Mucosa of stomach (tissue), 1 donor: ENCODE measurements around the gene SLC37A1.

Source experiments
- H3K27me3 ChIP-seq: one replicate; pipeline ENCODE4 v1.7.0; 2013; ENCODE audit warnings: mild to moderate bottlenecking, low read length; ENCODE audit not compliant: control insufficient read depth, insufficient read depth
- H3K36me3 ChIP-seq: one replicate; pipeline ENCODE4 v1.7.0; 2013; ENCODE audit warnings: low read length; ENCODE audit not compliant: control insufficient read depth, insufficient read depth
- H3K4me1 ChIP-seq: one replicate; pipeline ENCODE4 v1.7.0; 2013; ENCODE audit warnings: mild to moderate bottlenecking, low read length; ENCODE audit not compliant: control insufficient read depth, insufficient read depth
- H3K4me3 ChIP-seq: one replicate; pipeline ENCODE4 v1.7.0; 2013; ENCODE audit warnings: low read length
- H3K9ac ChIP-seq: one replicate; pipeline ENCODE4 v1.7.0; 2013; ENCODE audit warnings: mild to moderate bottlenecking, low read length, moderate library complexity
- H3K9me3 ChIP-seq: one replicate; pipeline ENCODE4 v1.7.0; 2013; ENCODE audit warnings: mild to moderate bottlenecking, low read length, moderate library complexity; ENCODE audit not compliant: control insufficient read depth
- donor health status: Pancreatic carcinoma.

Gene SLC37A1

DNA sequence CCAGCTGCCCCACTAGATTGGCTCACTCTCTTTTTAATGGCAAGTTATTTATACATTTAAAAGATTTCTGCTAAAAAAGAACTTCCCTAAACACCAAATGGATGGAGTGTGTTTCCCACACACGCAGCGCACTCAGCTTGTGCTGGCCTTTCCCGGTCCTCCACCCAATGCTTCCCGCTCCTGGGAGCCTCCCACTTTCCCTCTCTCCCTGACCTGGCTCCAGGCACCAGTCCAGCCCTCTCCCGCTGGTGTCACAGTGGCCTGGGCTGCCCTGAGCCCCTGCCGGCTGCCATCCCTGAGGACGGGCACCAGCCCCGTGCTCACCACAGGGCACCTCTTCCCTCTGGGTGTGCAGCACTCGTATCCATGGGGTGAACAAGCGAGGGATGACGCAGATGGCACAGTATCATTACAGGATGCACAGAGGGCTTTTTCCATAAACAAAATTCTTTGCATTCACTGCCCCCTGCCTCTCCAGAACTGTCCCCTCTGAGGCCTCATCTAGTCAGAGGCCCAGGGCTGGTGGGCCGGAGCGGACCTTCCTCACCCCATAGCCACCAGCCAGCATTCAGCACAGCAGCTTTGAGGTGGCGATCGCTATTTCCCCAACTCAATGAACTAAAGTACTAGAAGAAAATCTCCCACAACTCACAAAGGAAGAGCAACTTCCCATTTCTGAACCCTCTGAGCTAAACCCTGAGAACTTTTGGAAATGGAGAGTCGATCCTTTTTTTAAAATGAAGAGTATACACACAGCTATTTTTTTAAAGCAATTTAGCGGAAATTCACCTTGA is 68.5 kb downstream of the SLC37A1 start:
- no peaks in the 10 kb centered on the region for H3K9me3 ChIP-seq

DNA sequence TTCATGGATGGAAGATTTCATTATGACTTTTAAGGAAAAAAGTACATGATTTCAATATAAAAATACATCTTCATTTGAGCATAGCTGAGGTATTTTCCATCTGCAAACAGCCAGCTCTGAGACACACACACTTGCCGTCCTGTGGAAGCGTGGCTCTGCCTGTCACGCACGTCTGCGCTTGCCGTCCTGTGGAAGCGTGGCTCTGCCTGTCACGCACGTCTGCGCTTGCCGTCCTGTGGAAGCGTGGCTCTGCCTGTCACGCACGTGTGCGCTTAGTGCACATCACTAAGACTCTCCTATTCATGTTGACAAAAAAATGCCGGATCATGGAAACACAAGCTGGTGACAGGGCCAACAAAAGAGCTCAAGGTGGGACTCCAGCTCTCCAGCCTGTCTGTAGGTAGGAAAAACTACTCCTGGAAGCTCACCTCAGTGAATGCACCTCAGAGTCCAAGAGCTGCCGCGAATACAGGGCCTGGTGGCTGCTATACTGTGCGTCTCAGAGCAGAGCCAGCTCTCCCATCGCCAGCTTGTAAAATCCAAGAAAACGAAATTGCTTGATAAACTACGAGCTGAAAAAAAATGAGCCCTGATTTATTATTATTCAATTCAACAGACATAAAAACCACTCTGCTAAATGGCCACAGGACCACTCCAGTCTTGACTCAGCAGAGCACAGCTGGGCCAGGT is 69.3 kb downstream of the SLC37A1 start:
- Histone ChIP-seq H3K9me3 (no peaks in the 10 kb centered on the region), H3K9ac (no peak overlapping the region), H3K4me1 (no peaks in the 10 kb centered on the region), H3K36me3 (peaks cover 5% of the 10 kb centered on the region), H3K27me3 (no peaks in the 10 kb centered on the region), H3K4me3 (no peak overlapping the region)

More for the DNA sequence above, 68.5 kb downstream of the SLC37A1 start:
- Histone ChIP-seq H3K9ac (no peak overlapping the region), H3K4me1 (no peaks in the 10 kb centered on the region), H3K36me3 (peaks cover 5% of the 10 kb centered on the region), H3K4me3 (no peak overlapping the region), H3K27me3 (no peaks in the 10 kb centered on the region)

DNA sequence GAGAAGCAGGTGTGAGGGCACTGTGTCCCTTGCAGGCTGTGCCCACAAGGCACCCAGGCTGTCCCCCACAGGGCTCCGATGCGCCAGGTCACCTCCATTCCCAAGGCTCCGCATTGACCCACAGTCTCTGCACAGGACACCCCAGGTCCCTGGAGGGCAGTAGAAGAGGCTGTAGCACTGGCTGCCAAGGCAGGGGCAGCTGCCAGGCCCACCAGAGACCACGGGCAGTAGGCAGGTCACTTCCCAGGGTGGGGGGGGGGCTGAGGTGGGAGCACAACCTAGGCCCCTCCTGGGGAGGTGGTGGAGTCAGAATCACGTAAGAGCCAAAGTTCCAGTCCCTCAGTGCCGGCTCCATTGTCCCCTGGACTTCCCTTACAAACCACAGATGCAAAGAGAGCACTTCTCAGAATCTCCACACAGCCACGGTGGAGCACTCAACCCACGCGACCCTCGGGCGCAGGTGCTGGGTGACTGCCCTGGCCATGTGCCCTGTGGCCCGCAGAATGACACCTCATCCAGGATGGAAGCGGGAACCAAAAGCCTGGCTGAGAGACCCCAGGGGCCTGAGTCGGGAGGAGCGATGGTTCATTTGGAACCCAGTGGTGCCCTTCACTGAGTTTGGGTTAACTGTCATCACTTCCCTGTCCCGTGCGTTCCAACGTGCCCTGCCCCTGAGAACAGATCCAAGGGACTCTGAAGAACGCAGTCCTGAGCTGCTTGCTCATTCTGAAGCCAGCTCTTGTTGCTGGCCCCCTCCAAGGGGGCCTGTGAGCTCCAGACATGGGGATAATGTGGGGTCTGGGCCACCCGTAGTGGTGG is 70.0 kb downstream of the SLC37A1 start:
- Histone ChIP-seq H3K9ac (no peak overlapping the region), H3K4me3 (no peak overlapping the region), H3K36me3 (no peaks in the 10 kb centered on the region), H3K9me3 (no peaks in the 10 kb centered on the region), H3K4me1 (no peaks in the 10 kb centered on the region), H3K27me3 (no peaks in the 10 kb centered on the region)

DNA sequence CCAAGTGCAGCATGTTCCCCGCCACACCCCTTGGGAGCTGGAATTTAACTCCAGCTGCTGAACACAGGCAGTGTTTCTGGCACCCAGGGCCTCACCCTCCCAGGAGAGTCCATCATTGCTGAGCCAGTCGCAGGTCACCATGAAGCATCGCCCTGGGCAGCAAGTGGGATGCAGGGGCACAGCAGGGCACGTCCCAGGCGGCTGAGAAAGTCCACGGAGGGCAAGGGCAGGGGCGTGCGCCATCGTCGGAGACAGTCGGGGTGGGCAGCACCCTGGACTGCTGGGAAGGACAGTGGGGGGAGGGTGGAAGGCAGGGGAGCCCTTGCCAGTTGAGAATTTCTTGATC is 70.6 kb downstream of the SLC37A1 start:
- Histone ChIP-seq H3K4me3 (no peak overlapping the region), H3K27me3 (no peaks in the 10 kb centered on the region)

DNA sequence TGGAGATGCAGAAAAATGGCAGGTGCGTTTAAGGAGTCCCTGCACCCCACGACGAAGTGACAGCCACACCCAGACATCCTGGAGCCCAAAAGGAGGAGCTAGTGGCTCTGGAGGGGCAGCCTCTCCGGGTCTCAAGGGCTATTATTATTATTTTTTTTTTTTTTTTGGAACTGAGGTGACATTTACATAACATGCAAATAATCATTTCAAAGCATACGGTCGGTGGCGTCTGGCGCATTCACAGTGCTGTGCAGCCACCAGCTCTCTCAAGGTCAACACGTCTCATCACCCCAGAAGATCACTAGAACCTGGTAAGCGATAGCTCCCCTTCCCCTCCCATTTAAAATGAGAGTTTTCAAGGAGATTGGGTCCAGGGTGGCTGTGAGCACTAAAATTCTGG is 72.2 kb downstream of the SLC37A1 start:
- Histone ChIP-seq H3K36me3 (no peaks in the 10 kb centered on the region), H3K9ac (no peak overlapping the region), H3K4me3 (no peak overlapping the region), H3K27me3 (no peaks in the 10 kb centered on the region), H3K4me1 (no peaks in the 10 kb centered on the region), H3K9me3 (no peaks in the 10 kb centered on the region)

More for the DNA sequence above, 70.6 kb downstream of the SLC37A1 start:
- no peaks in the 10 kb centered on the region for H3K9me3 ChIP-seq
- H3K4me1 ChIP-seq = no peaks in the 10 kb centered on the region
- H3K36me3 ChIP-seq = no peaks in the 10 kb centered on the region
- H3K9ac ChIP-seq = no peak overlapping the region

DNA sequence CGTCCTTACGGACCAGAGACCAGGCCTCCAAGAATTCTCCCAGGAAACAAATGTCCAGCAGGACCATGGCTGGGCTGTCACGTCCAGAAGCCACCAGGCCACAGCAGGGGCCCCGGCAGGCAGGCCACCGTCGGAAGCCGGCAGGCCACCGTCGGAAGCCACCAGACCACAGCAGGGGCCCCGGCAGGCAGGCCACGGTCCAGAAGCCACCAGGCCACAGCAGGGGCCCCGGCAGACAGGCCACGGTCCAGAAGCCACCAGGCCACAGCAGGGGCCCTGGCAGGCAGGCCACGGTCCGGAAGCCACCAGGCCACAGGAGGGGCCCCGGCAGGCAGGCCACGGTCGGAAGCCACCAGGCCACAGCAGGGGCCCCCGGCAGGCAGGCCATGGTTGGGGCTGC is 72.8 kb downstream of the SLC37A1 start:
- H3K4me1 ChIP-seq = no peaks in the 10 kb centered on the region
- no peaks in the 10 kb centered on the region for H3K27me3 ChIP-seq
- no peaks in the 10 kb centered on the region for H3K36me3 ChIP-seq
- no peak overlapping the region for H3K9ac ChIP-seq
- no peak overlapping the region for H3K4me3 ChIP-seq
- no peaks in the 10 kb centered on the region for H3K9me3 ChIP-seq

DNA sequence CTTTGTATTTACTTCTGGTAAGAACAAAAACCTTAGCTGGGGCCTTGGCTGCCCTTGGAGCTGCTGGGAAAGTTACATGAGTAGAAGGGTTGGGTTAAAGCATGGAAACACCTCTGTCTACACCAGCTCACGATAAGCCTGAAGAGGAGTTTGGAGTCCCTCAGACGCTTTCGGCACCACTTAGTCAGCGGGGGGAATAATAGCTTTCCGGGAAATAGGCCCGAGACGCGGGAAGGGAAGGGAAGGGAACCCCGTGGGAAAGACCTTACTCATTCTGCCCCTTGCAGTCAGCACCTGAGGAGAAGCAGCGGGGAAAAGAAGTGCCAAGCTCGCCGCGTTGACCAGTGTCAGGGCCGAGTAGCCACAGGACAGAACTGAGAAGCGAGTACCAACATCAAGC is 73.4 kb downstream of the SLC37A1 start:
- Histone ChIP-seq H3K4me1 (no peaks in the 10 kb centered on the region), H3K9ac (no peak overlapping the region), H3K36me3 (no peaks in the 10 kb centered on the region), H3K9me3 (no peaks in the 10 kb centered on the region), H3K27me3 (no peaks in the 10 kb centered on the region), H3K4me3 (no peak overlapping the region)

DNA sequence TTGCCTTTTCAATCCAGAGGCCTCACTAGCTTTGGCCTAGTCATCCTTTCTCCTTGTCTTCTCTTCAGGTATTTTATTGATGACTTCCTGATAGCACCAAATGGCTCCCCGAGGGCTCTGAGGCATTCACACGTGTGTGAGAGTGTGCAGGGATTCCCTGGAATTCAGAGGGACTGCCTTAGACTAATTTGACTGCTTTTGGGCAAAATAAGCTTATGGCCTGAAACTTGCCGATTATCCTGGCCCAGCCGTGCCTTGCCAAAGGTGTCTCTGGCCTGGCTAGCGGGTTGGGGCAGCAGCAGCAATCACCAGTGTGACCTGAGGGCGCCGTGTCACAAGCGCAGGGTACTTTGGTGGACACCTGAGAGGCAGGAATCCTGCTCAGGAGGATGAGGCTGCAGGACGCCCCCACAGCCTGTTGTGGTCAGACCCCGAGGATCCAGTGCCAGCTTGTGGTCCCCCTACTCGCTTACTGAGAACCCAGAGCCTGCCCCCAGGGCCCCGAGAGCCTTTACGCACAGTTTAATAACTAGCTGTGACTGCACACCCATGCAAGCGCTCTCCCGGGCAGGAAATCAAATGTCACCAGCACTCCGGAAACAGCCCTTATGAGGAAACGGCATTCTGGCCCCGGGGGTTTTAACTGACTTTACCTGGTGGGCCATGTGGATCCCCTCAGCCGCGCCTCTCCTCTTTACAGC is 76.9 kb downstream of the SLC37A1 start:
- Histone ChIP-seq H3K9me3 (no peaks in the 10 kb centered on the region), H3K9ac (no peak overlapping the region), H3K4me1 (peaks cover 11% of the 10 kb centered on the region), H3K4me3 (no peak overlapping the region), H3K36me3 (no peaks in the 10 kb centered on the region), H3K27me3 (peaks cover 5% of the 10 kb centered on the region)

DNA sequence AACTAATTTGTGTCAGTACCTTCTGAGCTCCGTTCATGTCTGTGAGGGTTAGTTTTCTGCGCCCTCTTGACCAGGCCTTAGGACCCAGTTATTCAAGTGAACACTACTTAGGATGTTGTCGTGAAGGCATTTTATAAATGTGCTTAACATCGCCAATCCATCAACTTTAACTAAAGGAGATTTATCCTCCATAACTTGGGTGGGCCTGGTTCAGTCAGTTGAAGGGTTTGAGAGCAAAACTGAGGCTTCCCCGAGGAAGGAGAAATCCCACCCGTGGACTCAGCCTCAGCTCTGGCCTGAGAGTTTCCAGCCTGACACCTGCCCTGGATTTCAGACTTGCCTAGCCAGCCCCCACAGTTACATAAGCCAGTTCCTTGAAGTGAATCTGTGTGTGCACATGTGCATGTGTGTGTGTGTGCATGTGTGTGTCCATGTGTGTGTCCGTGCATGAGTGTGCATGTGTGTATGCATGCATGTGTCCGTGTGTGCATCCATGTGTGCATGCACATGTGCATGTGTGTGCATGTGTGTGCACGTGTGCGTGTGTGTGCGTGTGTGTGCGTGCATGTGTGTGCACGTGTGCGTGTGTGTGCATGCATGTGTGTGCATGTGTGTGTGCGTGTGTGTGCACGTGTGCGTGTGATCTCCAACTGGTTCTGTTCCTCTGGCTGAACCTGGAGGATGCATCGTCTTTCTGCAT is 77.7 kb downstream of the SLC37A1 start:
- Histone ChIP-seq H3K9me3 (no peaks in the 10 kb centered on the region), H3K36me3 (no peaks in the 10 kb centered on the region), H3K9ac (no peak overlapping the region), H3K4me3 (no peak overlapping the region), H3K4me1 (peaks cover 11% of the 10 kb centered on the region), H3K27me3 (peaks cover 5% of the 10 kb centered on the region)

DNA sequence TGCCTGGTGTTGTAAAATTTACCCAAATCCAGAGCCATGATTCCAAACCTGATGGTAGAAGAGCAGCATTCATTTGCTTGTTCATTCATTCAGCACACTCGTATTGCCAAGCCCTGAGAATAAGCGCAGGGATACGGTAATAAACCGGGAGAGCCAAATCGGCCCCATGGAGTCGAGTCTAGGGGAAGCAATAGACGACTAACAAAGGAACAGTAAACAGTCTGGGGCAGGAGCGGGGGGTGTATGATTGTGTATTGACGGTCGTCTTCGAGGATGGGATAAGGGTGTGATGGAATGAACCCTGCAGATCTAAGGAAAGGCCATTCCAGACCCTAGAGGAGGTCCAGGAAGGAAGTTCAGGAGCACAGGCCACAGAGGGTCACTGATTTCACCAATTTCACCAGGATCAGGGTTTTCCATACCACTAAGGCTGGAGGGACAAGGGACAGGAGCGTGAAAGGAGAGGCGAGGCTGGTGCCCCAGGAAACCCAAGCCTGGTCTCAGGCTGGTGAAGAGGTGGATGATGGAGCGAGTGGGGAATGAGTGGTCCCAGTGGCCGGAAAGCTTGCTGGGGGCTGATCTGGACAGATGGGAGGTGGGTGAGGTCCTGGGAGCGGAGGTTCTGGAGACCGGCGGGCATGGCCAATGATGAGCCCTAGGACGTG is 78.6 kb downstream of the SLC37A1 start:
- no peak overlapping the region for H3K9ac ChIP-seq
- H3K4me1 ChIP-seq = peaks cover 11% of the 10 kb centered on the region
- no peaks in the 10 kb centered on the region for H3K9me3 ChIP-seq
- H3K4me3 ChIP-seq = no peak overlapping the region
- peaks cover 5% of the 10 kb centered on the region for H3K27me3 ChIP-seq
- no peaks in the 10 kb centered on the region for H3K36me3 ChIP-seq
